GM10248 (cell line): Measurements from ENCODE around the gene DISC1.

Source experiments
- CTCF ChIA-PET: fragments of 300-600 bp; sonication (Branson Sonifier 250); formaldehyde crosslinking; extraction: SDS; loops from one replicate; lab custom pipeline; 2021; ENCODE audit warnings: antibody characterized with exemption; lab: Yijun Ruan, JAX
- POLR2A ChIA-PET: fragments of 350-650 bp; sonication (Branson Sonifier 250); formaldehyde crosslinking; extraction: SDS; loops from one replicate; lab custom pipeline; 2020; ENCODE audit warnings: antibody characterized with exemption; lab: Yijun Ruan, JAX
- DNase-seq: peaks from one replicate; pipeline ENCODE4 v3.0.0; 2012; ENCODE audit errors: extremely low spot score
- TF ChIP-seq, protein P1 (sequence below): IDR thresholded peaks from 2 replicates; pipeline ENCODE4 v1.5.1; 2012; ENCODE audit warnings: mild to moderate bottlenecking, low read depth; ENCODE audit errors: extremely low read depth, missing control alignments, control extremely low read depth

DISC1 gene

DNA sequence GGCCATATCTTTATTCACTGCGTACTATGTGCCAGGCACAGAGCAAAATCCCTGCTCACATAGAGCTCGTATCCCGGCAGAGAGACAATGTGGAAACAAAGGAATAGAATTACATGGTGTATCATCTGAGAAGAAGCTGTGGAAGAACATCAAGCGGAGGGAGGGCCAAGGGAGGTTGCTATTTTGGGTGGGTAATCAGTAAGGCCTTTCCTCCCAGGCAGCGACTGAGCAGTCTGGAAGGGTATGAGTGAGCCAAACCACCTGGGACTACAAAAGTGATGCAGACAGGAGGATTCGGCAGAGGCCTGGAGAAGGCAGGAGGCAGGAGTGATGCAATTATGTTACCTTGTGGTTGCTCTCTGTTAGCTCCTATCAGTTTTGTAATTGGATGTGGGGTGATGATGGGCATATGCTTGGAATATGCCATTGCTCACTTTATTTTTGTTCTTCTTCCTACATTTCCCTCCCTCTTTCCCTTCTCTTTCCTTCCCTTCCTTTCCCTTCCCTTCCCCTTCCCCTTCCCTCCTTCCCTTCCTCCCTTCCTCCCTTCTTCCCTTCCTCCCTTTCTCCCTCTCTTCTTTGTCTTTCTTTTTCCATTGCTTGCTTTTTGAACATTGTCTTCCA is 172.9 kb downstream of the DISC1 start:
- ChIA-PET POLR2A (no interaction called here), CTCF (interaction anchor here (1.0 kb wide), 1 partner anchor 43 kb away, joined by 3 read pairs; no protein-coding TSS in a partner anchor)
- TF ChIP-seq, protein P1, sequence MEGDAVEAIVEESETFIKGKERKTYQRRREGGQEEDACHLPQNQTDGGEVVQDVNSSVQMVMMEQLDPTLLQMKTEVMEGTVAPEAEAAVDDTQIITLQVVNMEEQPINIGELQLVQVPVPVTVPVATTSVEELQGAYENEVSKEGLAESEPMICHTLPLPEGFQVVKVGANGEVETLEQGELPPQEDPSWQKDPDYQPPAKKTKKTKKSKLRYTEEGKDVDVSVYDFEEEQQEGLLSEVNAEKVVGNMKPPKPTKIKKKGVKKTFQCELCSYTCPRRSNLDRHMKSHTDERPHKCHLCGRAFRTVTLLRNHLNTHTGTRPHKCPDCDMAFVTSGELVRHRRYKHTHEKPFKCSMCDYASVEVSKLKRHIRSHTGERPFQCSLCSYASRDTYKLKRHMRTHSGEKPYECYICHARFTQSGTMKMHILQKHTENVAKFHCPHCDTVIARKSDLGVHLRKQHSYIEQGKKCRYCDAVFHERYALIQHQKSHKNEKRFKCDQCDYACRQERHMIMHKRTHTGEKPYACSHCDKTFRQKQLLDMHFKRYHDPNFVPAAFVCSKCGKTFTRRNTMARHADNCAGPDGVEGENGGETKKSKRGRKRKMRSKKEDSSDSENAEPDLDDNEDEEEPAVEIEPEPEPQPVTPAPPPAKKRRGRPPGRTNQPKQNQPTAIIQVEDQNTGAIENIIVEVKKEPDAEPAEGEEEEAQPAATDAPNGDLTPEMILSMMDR: no peak
- no peak for DNase-seq

DNA sequence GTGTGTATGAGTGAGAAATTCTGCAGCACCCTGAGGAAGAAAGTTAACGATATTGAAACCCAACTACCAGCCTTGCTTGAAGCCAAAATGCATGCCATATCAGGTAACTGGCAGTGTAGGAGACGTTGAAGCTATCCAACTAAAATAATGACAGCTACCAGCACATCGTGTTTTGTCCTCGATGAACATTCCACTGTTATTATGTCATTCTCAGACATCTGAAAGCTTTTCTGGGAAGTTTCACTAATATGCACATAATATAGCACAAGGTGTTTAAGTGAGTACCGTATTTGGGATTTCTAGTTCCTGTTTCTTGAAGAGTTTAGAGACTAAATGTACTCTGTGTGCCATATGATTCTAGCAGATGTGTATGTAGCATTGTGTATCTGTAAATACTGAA is 173.5 kb downstream of the DISC1 start:
- DNase-seq: no peak
- TF ChIP-seq, protein P1: no peak
- POLR2A ChIA-PET: no interaction called here
- CTCF ChIA-PET: no interaction called here

DNA sequence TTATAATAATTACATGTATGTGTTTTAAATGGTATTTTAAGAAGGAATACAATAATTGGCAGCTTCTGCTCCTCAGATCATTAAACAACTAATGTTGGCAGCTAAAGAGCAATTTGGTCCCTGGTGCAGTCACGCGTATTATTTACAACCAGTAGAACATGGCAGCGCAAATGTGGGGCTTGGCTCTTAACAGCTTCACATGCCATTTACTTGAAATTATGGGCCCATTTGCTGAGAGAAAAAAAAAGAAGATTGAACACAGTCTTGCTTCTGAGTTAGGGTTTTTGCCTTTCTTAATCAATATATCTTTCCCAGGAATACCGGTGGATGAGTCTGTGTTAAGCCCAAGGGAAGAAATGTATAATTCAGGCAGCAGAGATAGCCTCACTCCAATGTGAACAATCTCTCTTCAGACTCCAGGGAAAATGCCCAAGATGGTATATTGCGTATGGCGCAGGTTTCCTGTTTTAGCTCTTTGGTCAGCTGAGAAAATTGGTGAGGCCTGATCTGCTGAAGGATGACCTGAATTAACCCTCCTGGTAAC is 174.5 kb downstream of the DISC1 start:
- ChIA-PET CTCF (interaction anchor here (0.8 kb wide), 1 partner anchor 44 kb away, joined by 3 read pairs; no protein-coding TSS in a partner anchor), POLR2A (no interaction called here)
- TF ChIP-seq, protein P1: no peak
- no peak for DNase-seq

DNA sequence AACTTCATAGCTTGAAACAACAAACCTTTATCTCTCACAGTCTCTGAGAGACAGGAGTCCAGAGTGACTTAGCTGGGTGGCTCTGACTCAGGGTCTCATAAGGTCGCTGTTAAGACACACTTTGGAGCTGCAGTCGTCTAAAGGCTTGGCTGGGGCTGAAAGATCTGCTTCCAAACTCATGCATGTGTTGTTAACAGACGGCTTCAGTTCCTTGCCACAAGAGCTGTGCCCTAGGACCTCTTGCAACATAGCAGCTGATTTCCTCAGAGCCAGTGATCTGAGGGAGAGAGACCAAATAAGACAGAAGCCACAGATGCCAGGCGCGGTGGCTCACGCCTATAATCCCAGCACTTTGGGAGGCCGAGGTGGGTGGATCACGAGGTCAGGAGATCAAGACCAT is 176.8 kb downstream of the DISC1 start:
- POLR2A ChIA-PET: no interaction called here
- CTCF ChIA-PET: interaction anchor here (0.8 kb wide), 1 partner anchor 47 kb away, joined by 3 read pairs; no protein-coding TSS in a partner anchor
- no peak for DNase-seq
- TF ChIP-seq, protein P1: no peak

DNA sequence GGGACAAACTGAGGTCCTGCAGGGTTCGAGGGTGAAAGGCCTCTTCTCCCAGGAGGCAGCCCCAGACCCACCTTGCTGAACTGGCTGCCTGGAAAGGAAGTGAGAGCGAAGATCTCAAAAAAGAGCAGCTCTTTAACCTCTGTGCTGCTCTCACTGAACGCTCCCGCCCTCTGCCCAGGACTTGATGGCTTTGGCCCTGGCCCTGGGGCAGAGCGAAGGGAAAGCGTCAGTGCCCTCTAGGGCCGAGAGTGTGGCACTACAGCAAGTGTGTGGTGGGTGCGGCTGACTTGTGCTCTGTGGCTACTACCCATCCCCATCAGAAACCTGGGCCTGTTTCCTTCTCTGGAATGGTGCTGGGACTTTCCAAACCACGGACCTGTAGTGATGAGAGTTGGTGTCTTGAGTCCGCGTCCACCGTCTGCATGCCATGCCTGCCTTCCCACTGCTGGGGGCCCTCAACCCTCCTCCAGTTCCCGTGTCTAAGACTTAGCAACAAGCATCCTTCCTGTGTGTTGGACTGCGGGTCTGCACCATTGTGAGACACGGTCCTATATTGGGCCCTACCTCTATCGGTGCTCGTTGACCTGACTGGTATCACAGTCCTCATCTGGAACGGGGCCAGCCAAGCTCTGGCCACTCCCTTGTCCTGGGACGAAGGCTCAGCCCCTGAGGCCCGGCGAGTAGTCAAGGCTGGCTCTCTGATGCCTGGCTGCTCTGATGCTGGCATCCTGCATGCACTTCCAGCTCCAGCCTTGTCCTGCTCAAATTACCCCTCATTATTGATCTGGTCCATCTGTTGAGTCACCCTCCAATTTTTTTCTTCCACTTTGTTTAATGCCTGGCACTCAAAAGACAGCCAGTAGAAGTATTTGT is 180.3 kb downstream of the DISC1 start:
- peak; percentile 58 for DNase-seq
- CTCF ChIA-PET: interaction anchor here (0.6 to 3.6 kb wide), 5 partner anchors 11 to 54 kb away, joined by 3 to 22 read pairs (median 3); no protein-coding TSS in a partner anchor
- POLR2A ChIA-PET: no interaction called here
- TF ChIP-seq, protein P1: peak; percentile 59

DNA sequence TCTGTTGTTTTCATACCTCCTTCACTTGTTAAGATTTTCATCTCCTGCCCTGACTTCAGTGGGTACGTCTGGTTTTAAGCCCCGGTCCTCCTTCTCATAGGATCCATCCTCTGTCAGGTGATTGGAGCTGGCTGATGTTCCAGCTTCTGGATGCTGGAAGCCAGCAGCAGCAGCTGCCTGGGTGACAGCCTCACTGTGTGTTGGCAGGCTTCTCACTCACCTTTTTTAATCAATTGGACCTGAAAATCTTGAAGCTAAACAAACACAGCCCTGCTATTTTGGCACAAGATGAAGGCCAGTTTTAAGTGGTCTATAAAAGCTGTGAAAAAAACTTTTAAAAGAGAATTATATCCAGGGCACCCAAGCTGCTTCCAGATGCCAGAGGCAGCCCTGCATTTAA is 181.0 kb downstream of the DISC1 start:
- DNase-seq: no peak
- CTCF ChIA-PET: interaction anchor here (0.6 to 3.6 kb wide), 2 partner anchors 51 to 55 kb away, joined by 3 to 22 read pairs; no protein-coding TSS in a partner anchor
- POLR2A ChIA-PET: no interaction called here
- TF ChIP-seq, protein P1: no peak
